Adrenal gland (tissue), 5 donors: Measurements from ENCODE around the gene STEAP2.

Source experiments
- CTCF ChIP-seq, 6 experiments: fragments of 450-650 bp in 4 of 6; fragments of 200-600 bp in 2 of 6; sonication (generic) in 1 of 6; IDR thresholded peaks; 1 replicate in 5 of 6; 2 replicates in 1 of 6; pipeline versions ENCODE4 v1.5.1 to v1.8.0; 2016 to 2021; ENCODE audit warnings: antibody characterized with exemption in 6 of 6, mild to moderate bottlenecking in 2 of 6, moderate library complexity in 1 of 6
- POLR2A ChIP-seq, 2 donors: fragments of 450-650 bp; IDR thresholded peaks; one replicate each; pipeline ENCODE4 v1.6.1; 2017; ENCODE audit warnings: antibody characterized with exemption in 2 of 2, mild to moderate bottlenecking in 2 of 2, moderate library complexity in 1 of 2
- donor health status: DM: no; HTN: no; CAD: no.

- no peak for TF ChIP-seq CTCF (IDR thresholded peaks at IDR 0.05)
- no peak for TF ChIP-seq POLR2A (IDR thresholded peaks at IDR 0.05)
Observed at GRCh38 chr7:90269163-90269562, 57.6 kb downstream of the STEAP2 start.
